ENCODE measurements around the gene ZNF280A.

GRCh38 chr22:22479999-22480532 is 40.0 kb downstream of the ZNF280A start:
- TF ChIP-seq, protein P1, sequence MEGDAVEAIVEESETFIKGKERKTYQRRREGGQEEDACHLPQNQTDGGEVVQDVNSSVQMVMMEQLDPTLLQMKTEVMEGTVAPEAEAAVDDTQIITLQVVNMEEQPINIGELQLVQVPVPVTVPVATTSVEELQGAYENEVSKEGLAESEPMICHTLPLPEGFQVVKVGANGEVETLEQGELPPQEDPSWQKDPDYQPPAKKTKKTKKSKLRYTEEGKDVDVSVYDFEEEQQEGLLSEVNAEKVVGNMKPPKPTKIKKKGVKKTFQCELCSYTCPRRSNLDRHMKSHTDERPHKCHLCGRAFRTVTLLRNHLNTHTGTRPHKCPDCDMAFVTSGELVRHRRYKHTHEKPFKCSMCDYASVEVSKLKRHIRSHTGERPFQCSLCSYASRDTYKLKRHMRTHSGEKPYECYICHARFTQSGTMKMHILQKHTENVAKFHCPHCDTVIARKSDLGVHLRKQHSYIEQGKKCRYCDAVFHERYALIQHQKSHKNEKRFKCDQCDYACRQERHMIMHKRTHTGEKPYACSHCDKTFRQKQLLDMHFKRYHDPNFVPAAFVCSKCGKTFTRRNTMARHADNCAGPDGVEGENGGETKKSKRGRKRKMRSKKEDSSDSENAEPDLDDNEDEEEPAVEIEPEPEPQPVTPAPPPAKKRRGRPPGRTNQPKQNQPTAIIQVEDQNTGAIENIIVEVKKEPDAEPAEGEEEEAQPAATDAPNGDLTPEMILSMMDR (IDR thresholded peaks at IDR 0.05; ENCODE audit: insufficient read depth, low read depth, low read length), result no peak
- TF ChIP-seq EZH2 (IDR thresholded peaks at IDR 0.05; ENCODE audit: insufficient read depth, low read length), result no peak
